ENCODE data around the gene CST3. TPM values are rescaled to one million over a fixed set of nuclear protein-coding genes. Genes with fewer than 3 reads are reported as not detected.

The CST3 gene
- total and polyA plus RNA-seq, 3 donors from 2014 or later: 1,703 to 4,272 (median 3,145) TPM

DNA sequence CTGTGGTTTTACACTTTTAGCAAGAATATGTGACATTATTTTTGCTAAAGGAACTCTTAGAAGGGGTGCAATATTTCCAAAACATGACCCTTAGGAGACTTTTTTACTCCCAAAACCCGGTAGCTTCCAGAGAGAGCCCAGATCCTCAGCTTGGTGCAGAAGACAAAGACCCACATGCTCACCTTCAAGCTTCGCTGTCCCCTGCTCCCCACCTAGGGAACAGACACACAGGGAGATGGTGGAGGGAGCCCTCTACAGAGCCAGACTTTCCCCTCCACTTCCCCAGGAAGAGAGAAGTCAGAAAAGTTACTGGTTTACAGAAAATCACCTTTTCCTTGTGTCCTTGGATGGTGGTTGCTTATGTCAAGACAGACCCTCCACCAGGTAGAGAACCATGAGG lies 46.1 kb upstream of the CST3 start:
- intact Hi-C loops (cut with DNase I; ENCODE audit: low total_unique reads): no loop called here
- DNase-seq: no peak
- Histone ChIP-seq H3K27me3 (no peaks in the 10 kb centered on the region), H3K27ac (no peak overlapping the region), H3K9me3 (no peaks in the 10 kb centered on the region), H3K4me1 (no peaks in the 10 kb centered on the region), H3K36me3 (ENCODE audit: low read depth, missing control alignments) (no peaks in the 10 kb centered on the region), H3K4me3 (no peak overlapping the region)
- TF ChIP-seq, protein P1, sequence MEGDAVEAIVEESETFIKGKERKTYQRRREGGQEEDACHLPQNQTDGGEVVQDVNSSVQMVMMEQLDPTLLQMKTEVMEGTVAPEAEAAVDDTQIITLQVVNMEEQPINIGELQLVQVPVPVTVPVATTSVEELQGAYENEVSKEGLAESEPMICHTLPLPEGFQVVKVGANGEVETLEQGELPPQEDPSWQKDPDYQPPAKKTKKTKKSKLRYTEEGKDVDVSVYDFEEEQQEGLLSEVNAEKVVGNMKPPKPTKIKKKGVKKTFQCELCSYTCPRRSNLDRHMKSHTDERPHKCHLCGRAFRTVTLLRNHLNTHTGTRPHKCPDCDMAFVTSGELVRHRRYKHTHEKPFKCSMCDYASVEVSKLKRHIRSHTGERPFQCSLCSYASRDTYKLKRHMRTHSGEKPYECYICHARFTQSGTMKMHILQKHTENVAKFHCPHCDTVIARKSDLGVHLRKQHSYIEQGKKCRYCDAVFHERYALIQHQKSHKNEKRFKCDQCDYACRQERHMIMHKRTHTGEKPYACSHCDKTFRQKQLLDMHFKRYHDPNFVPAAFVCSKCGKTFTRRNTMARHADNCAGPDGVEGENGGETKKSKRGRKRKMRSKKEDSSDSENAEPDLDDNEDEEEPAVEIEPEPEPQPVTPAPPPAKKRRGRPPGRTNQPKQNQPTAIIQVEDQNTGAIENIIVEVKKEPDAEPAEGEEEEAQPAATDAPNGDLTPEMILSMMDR (IDR thresholded peaks at IDR 0.05): no peak
- no peak for TF ChIP-seq POLR2A (IDR thresholded peaks at IDR 0.05)
- 87 to 94% methylated on average over 2 of the region's 2 CpGs for WGBS, 2 donors

DNA sequence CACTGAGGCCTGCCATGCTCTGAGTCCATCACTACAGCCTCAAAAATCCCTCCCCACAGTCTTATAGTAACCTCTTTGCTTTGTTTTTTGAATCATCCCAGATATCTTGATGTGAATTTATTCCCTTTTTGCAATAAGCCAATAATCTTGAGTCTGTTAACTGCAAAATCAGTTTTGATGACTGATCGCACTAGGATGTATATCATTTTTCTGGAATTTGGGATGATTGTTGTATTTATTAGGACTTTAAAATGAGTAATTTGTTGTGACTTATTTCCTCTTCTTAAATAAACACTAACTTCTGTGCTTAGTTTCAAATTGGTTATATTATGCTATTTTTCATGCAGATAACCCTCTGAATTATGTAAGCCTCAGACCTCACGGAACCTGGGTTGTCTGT lies 45.5 kb upstream of the CST3 start:
- Histone ChIP-seq H3K4me1 (no peaks in the 10 kb centered on the region), H3K36me3 (ENCODE audit: low read depth, missing control alignments) (no peaks in the 10 kb centered on the region), H3K9me3 (no peaks in the 10 kb centered on the region), H3K27ac (no peak overlapping the region), H3K27me3 (no peaks in the 10 kb centered on the region), H3K4me3 (no peak overlapping the region)
- DNase-seq: no peak
- WGBS, 2 donors: 94% methylated on average over 2 of the region's 2 CpGs
- intact Hi-C loops (cut with DNase I; ENCODE audit: low total_unique reads): no loop called here
- TF ChIP-seq, protein P1 (IDR thresholded peaks at IDR 0.05): no peak
- TF ChIP-seq POLR2A (IDR thresholded peaks at IDR 0.05): no peak

DNA sequence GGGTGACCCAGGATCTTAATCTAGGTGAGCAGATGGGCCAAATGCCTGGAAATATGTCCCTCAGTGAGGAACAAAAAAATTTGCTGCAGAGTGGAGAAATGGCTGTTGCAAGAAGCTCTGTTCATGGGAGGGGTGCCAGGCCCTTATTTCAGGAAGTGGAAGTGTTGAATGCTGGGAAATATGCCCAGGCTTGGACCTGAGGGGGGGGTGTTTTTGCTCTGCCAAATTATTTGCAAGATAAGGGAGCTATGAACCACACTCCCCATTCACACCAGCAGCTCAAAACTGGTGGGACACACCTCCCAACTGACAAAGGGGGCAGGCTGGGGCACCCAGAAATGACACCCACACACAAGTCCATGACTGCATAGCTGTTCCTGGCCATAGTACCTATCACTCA lies 42.4 kb upstream of the CST3 start:
- no peak for DNase-seq

DNA sequence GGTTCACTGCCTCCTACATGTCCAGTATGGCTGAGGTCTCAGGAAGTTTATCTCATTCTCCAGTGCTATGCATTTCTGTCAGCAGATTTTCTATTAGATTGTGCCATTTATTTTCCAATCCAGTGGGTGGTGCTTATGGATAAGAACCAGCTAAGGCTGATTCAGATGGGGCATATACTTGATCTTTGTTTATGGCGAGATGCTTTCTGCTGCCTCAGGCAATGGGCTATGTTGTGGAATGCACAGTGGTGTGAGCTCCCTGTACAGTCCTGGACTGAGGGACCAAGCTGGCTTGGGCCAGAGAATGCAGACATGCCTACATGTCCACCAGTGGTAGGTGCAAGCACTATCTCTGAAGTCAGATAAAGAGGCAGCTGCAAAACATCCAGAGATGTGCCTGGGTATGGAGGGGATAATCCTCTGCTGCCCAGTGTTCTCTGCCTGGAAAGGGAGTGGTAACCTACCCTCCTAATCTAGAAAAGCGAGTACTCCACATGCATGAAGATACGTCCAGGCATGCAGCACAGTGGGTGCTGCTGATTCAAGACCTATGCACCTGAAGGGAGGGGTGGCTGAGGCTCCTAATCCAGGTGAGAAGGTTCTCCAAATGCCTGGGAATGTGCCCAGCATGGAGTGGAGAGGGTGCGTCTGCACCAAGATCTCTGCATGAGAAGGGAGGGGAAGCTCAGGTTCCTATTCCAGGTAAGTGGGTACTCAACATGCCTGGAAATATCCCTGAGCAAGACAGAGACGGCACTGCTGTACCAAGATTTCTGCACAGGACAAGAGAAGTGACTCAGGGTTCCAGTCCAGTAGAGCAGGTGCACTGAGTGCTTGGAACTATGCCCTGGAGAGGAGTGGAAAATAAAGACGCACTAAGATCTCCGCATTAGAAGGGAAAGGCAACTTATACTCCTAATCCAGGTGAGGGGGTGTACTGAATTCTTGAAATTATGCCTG lies 41.7 kb upstream of the CST3 start:
- Histone ChIP-seq H3K36me3 (ENCODE audit: low read depth, missing control alignments) (no peaks in the 10 kb centered on the region), H3K27ac (no peak overlapping the region), H3K4me1 (no peaks in the 10 kb centered on the region), H3K9me3 (no peaks in the 10 kb centered on the region), H3K4me3 (no peak overlapping the region), H3K27me3 (no peaks in the 10 kb centered on the region)
- DNase-seq: no peak
- no peak for TF ChIP-seq POLR2A (IDR thresholded peaks at IDR 0.05)
- TF ChIP-seq, protein P1 (IDR thresholded peaks at IDR 0.05): no peak
- 92 to 94% methylated on average over 7 of the region's 7 CpGs for WGBS, 2 donors
- intact Hi-C loops (cut with DNase I; ENCODE audit: low total_unique reads): no loop called here

More for the DNA sequence above, 42.4 kb upstream of the CST3 start:
- no peak overlapping the region for H3K4me3 ChIP-seq
- H3K27ac ChIP-seq: no peak overlapping the region
- TF ChIP-seq, protein P1 (IDR thresholded peaks at IDR 0.05): no peak
- TF ChIP-seq POLR2A (IDR thresholded peaks at IDR 0.05): no peak
- no peaks in the 10 kb centered on the region for H3K27me3 ChIP-seq
- intact Hi-C loops (cut with DNase I; ENCODE audit: low total_unique reads): no loop called here
- no peaks in the 10 kb centered on the region for H3K4me1 ChIP-seq
- H3K9me3 ChIP-seq: no peaks in the 10 kb centered on the region
- no peaks in the 10 kb centered on the region for H3K36me3 ChIP-seq (ENCODE audit: low read depth, missing control alignments)

DNA sequence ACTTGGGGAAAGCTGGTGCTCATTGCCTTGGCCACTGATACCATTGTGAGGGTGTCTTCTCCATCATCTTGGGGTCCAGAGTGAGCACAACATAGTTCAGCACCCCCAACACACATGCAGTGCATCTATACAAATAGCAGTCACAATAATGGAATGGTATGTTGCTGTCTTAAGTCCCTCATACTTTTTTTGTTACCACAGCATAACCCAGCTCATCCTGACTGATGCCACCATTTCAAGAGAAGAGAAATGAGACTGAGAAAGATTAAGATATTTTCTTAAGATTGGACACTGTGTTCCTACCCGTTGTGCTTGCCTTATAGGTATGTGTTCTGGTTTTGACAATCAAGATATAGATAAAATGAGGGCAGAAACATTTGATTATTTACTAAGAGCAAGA lies 35.5 kb upstream of the CST3 start:
- intact Hi-C loops (cut with DNase I; ENCODE audit: low total_unique reads): no loop called here
- no peak overlapping the region for H3K27ac ChIP-seq
- DNase-seq: no peak
- no peaks in the 10 kb centered on the region for H3K27me3 ChIP-seq
- no peak for TF ChIP-seq POLR2A (IDR thresholded peaks at IDR 0.05)
- TF ChIP-seq, protein P1 (IDR thresholded peaks at IDR 0.05): no peak
- no peak overlapping the region for H3K4me3 ChIP-seq
- no peaks in the 10 kb centered on the region for H3K36me3 ChIP-seq (ENCODE audit: low read depth, missing control alignments)
- 76 to 89% methylated on average over 1 of the region's 1 CpG for WGBS, 2 donors
- no peaks in the 10 kb centered on the region for H3K9me3 ChIP-seq
- no peaks in the 10 kb centered on the region for H3K4me1 ChIP-seq
